Endothelial cell of umbilical vein (primary cell): ENCODE results near the gene SGTB. TPM values are rescaled to one million over a fixed set of nuclear protein-coding genes. Genes with fewer than 3 reads are reported as not detected.

Source experiments
- BruUV-seq: library from RNA; stranded (reverse); fragments of 400-500 nt; replicated peaks from 2 replicates; lab custom pipeline; 2021; lab: Mats Ljungman, UMichigan
- CTCF ChIA-PET: fragments of 300-600, 350-600 bp; sonication (Branson Sonifier 250); formaldehyde crosslinking; loops from one replicate; lab custom pipeline; 2021; ENCODE audit warnings: antibody characterized with exemption, inconsistent platforms; lab: Charles Lee
- POLR2A ChIA-PET: fragments of 300-600, 350-600 bp; sonication (Branson Sonifier 250); formaldehyde crosslinking; loops from one replicate; lab custom pipeline; 2021; ENCODE audit warnings: antibody characterized with exemption, inconsistent platforms; lab: Charles Lee
- DNase-seq: peaks from one replicate; pipeline ENCODE4 v3.0.0-alpha.2; 2011; ENCODE audit warnings: low read depth, low spot score
- FAIRE-seq: peaks from 2 replicates; lab custom pipeline; 2011; peaks lifted over from hg19 to GRCh38; lab: Jason Lieb, UNC
- H2AFZ ChIP-seq: 2 replicates; pipeline ENCODE4 v1.6.0; 2012; ENCODE audit warnings: low read depth, low read length, control low read depth, inconsistent platforms
- H3K27ac ChIP-seq: 2 replicates; pipeline ENCODE4 v1.5.1; 2011; ENCODE audit warnings: low read depth, mild to moderate bottlenecking, control low read depth, low read length, moderate library complexity; ENCODE audit not compliant: insufficient read depth
- H3K27me3 ChIP-seq, 2 experiments: 2 replicates each; pipeline versions ENCODE4 v1.6.0 to v1.6.1; 2011; ENCODE audit warnings: low read length in 2 of 2, mixed read lengths in 1 of 2; ENCODE audit not compliant: control insufficient read depth in 2 of 2, insufficient read depth in 2 of 2
- H3K36me3 ChIP-seq, 2 experiments: 2 replicates in 1 of 2; 3 replicates in 1 of 2; pipeline ENCODE4 v1.5.1; 2011; ENCODE audit warnings: low read length in 2 of 2, mild to moderate bottlenecking in 1 of 2, moderate library complexity in 1 of 2; ENCODE audit not compliant: control insufficient read depth in 2 of 2, insufficient read depth in 2 of 2; ENCODE audit errors: extremely low read depth in 1 of 2
- H3K4me1 ChIP-seq: 3 replicates; pipeline ENCODE4 v1.5.1; 2011; ENCODE audit warnings: mild to moderate bottlenecking, low read length; ENCODE audit not compliant: control insufficient read depth, insufficient read depth; ENCODE audit errors: extremely low read depth
- H3K4me2 ChIP-seq: 2 replicates; pipeline ENCODE4 v1.6.1; 2011; ENCODE audit warnings: low read length, control low read depth, mixed read lengths; ENCODE audit not compliant: insufficient read depth
- H3K4me3 ChIP-seq, 3 experiments: fragments of 200-600 bp in 1 of 3; sonication (generic), shearing (Covaris generic) in 1 of 3; replicated peaks in 1 of 3; 2 replicates each; pipeline ENCODE4 v1.5.1; 2011 to 2016; ENCODE audit warnings: control low read depth in 3 of 3, low read length in 3 of 3, mild to moderate bottlenecking in 2 of 3, inconsistent platforms in 1 of 3, low read depth in 1 of 3, moderate library complexity in 1 of 3; ENCODE audit not compliant: insufficient read depth in 1 of 3
- H3K79me2 ChIP-seq: 2 replicates; pipeline ENCODE4 v1.6.0; 2012; ENCODE audit warnings: low read length, inconsistent platforms; ENCODE audit not compliant: control insufficient read depth, insufficient read depth
- H3K9ac ChIP-seq: replicated peaks from 2 replicates; pipeline ENCODE3; 2011; ENCODE audit warnings: low read length, control low read depth; ENCODE audit not compliant: insufficient read depth; ENCODE audit errors: extremely low read depth
- H3K9me1 ChIP-seq: replicated peaks from 3 replicates; pipeline ENCODE4 v1.6.0; 2011; ENCODE audit warnings: mild to moderate bottlenecking, low read length; ENCODE audit not compliant: control insufficient read depth, insufficient read depth; ENCODE audit errors: extremely low read depth
- H3K9me3 ChIP-seq: replicated peaks from 2 replicates; pipeline ENCODE4 v1.5.1; 2012; ENCODE audit warnings: low read length, inconsistent platforms; ENCODE audit not compliant: control insufficient read depth, insufficient read depth
- H4K20me1 ChIP-seq: replicated peaks from 2 replicates; pipeline ENCODE3; 2011; ENCODE audit warnings: mild to moderate bottlenecking, low read length; ENCODE audit not compliant: control insufficient read depth, insufficient read depth; ENCODE audit errors: extremely low read depth
- CTCF ChIP-seq, 2 donors: IDR thresholded peaks; 1 replicate in 1 of 2; 2 replicates in 1 of 2; pipeline ENCODE4 v1.5.1; 2011; ENCODE audit warnings: low read length in 2 of 2, mild to moderate bottlenecking in 2 of 2, moderate library complexity in 2 of 2, control low read depth in 1 of 2, inconsistent platforms in 1 of 2, low read depth in 1 of 2; ENCODE audit not compliant: insufficient read depth in 1 of 2; ENCODE audit errors: extremely low read depth in 1 of 2
- EZH2 ChIP-seq: IDR thresholded peaks from 2 replicates; pipeline ENCODE4 v1.6.1; 2012; ENCODE audit warnings: borderline replicate concordance, low read depth, mild to moderate bottlenecking, moderate library complexity, low read length, inconsistent platforms; ENCODE audit not compliant: severe bottlenecking
- FOS ChIP-seq: IDR thresholded peaks from 2 replicates; pipeline ENCODE4 v1.6.1; 2011; ENCODE audit warnings: mild to moderate bottlenecking, low read length, moderate library complexity, borderline replicate concordance; ENCODE audit not compliant: insufficient read depth
- GATA2 ChIP-seq: IDR thresholded peaks from 2 replicates; pipeline ENCODE4 v1.7.0; 2011; ENCODE audit warnings: low read depth, mild to moderate bottlenecking, moderate library complexity, mixed read lengths, low read length; ENCODE audit not compliant: insufficient read length, insufficient read depth
- JUN ChIP-seq: IDR thresholded peaks from 2 replicates; pipeline ENCODE4 v1.6.1; 2011; ENCODE audit warnings: borderline replicate concordance, low read depth; ENCODE audit not compliant: insufficient read length, insufficient read depth
- MAX ChIP-seq: IDR thresholded peaks from 2 replicates; pipeline ENCODE4 v1.6.1; 2011; ENCODE audit not compliant: insufficient read depth, insufficient read length
- MYC ChIP-seq: IDR thresholded peaks from one replicate; pipeline ENCODE4 v1.6.1; 2011; ENCODE audit warnings: mild to moderate bottlenecking, low read depth, low read length
- POLR2A ChIP-seq: IDR thresholded peaks from 2 replicates; pipeline ENCODE4 v1.6.1; 2012; ENCODE audit warnings: low read depth, mild to moderate bottlenecking, control low read depth, low read length
- POLR2AphosphoS5 ChIP-seq: IDR thresholded peaks from 2 replicates; pipeline ENCODE4 v1.6.1; 2012; ENCODE audit warnings: low read depth, mild to moderate bottlenecking, control low read depth, low read length, moderate library complexity; ENCODE audit not compliant: insufficient read depth
- dilution Hi-C: fragments of 300-500 bp; cut with MboI; formaldehyde crosslinking; loops from one replicate; pipeline ENCODE4 v1.15.0; 2019; ENCODE audit warnings: low sequenced_read_pairs; ENCODE audit not compliant: extremely low pct_ligation_motif_present
- intact Hi-C: fragments of 100-400 bp; cut with micrococcal nuclease; formaldehyde crosslinking; loops from one replicate; pipeline ENCODE4 v1.10.0; 2022
- polyA plus RNA-seq, 4 experiments: library from polyadenylated mRNA; depleted of rRNA in 3 of 4; stranded (reverse) in 3 of 4; unstranded in 1 of 4; fragments of >200 nt; gene quantifications; 2 replicates each; pipeline versions ENCODE4 v1.2.1 to v1.2.3, GENCODE V29; 2011 to 2012; ENCODE audit warnings: missing spikeins in 1 of 4
- total RNA-seq: library from RNA; stranded (reverse); gene quantifications from 2 replicates; pipeline ENCODE4 v1.2.3, GENCODE V29; 2021

The SGTB gene
- total and polyA plus RNA-seq, 2 donors (not counting 3 experiments of a cell fraction or from before 2014, with no cell fraction given) = 3.1 to 14.1 TPM

- CTCF ChIA-PET = no interaction called here
- FAIRE-seq (no peak), DNase-seq (no peak)
- intact Hi-C loops (no loop called here), dilution Hi-C loops (no loop called here)
- no peak overlapping the region for H3K4me3 ChIP-seq
- no peaks in the 10 kb centered on the region for H3K79me2 ChIP-seq
- no peak overlapping the region for H3K9ac ChIP-seq
- POLR2A ChIA-PET = no interaction called here
- H2AFZ ChIP-seq = no peak overlapping the region
- H4K20me1 ChIP-seq = no peaks in the 10 kb centered on the region
- no peaks in the 10 kb centered on the region for H3K9me3 ChIP-seq
- no peaks in the 10 kb centered on the region for H3K9me1 ChIP-seq
- H3K27ac ChIP-seq = no peak overlapping the region
- no peak overlapping the region for H3K4me2 ChIP-seq
- H3K27me3 ChIP-seq = no peaks in the 10 kb centered on the region
- BruUV-seq = no TSS peak
- no peak for TF ChIP-seq MAX
- TF ChIP-seq GATA2 = no peak
- no peak for TF ChIP-seq JUN
- TF ChIP-seq FOS = no peak
- no peak for TF ChIP-seq MYC
- no peak for TF ChIP-seq EZH2
- no peak for TF ChIP-seq POLR2A
- no peaks in the 10 kb centered on the region for H3K4me1 ChIP-seq
- H3K36me3 ChIP-seq = no peaks in the 10 kb centered on the region
These were observed 19.9 kb downstream of the SGTB start for GRCh38 chr5:65702036-65702435.

GRCh38 chr5:65699338-65699737 lies 22.6 kb downstream of the SGTB start:
- H4K20me1 ChIP-seq = no peaks in the 10 kb centered on the region
- H3K9me3 ChIP-seq = no peaks in the 10 kb centered on the region
- dilution Hi-C loops (no loop called here), intact Hi-C loops (no loop called here)
- no peak overlapping the region for H3K27ac ChIP-seq
- no peaks in the 10 kb centered on the region for H3K9me1 ChIP-seq
- H3K79me2 ChIP-seq = no peaks in the 10 kb centered on the region
- TF ChIP-seq POLR2A (no peak), GATA2 (no peak), EZH2 (no peak), POLR2AphosphoS5 (no peak), JUN (no peak), MAX (no peak), CTCF (IDR thresholded peaks at IDR 0.05; ENCODE audit: extremely low read depth in 1 of 2, insufficient read depth in 1 of 2, low read depth in 1 of 2, low read length in 2 of 2) (no peak), MYC (no peak), FOS (no peak)
- FAIRE-seq = no peak
- no peaks in the 10 kb centered on the region for H3K27me3 ChIP-seq
- DNase-seq = no peak
- no peak overlapping the region for H3K4me3 ChIP-seq
- no peak overlapping the region for H3K4me2 ChIP-seq
- no peak overlapping the region for H3K9ac ChIP-seq
- BruUV-seq = no TSS peak
- H3K4me1 ChIP-seq = no peaks in the 10 kb centered on the region
- ChIA-PET CTCF (no interaction called here), POLR2A (no interaction called here)
- no peak overlapping the region for H2AFZ ChIP-seq
- peaks cover 2% of the 10 kb centered on the region in 2 experiments for H3K36me3 ChIP-seq
